HepG2 (cell line): ENCODE data around the gene CAMSAP1. TPM values are rescaled to one million over a fixed set of nuclear protein-coding genes. Genes with fewer than 3 reads are reported as not detected.

Experiments used
- ATAC-seq: fragments of 200-7000 bp; cut with Tn5 transposase; 3 replicates; pipeline ENCODE4 v1.9.1; 2020; ENCODE audit warnings: mild to moderate bottlenecking, moderate library complexity
- BruUV-seq: library from RNA; stranded (reverse); fragments of 400-500 nt; replicated peaks from 2 replicates; lab custom pipeline; 2021; lab: Mats Ljungman, UMichigan
- CTCF ChIA-PET: fragments of 300-600 bp; formaldehyde crosslinking; extraction: SDS; loops from one replicate; lab custom pipeline; 2021; ENCODE audit warnings: low total read pairs, inconsistent platforms, low intra/inter-chr PET ratio; lab: Yijun Ruan, JAX
- POLR2A ChIA-PET: fragments of 350-600 bp; sonication (Branson Sonifier 250); formaldehyde crosslinking; loops from one replicate; lab custom pipeline; 2020; ENCODE audit warnings: antibody characterized with exemption, inconsistent platforms; lab: Yijun Ruan, JAX
- DNase-seq: peaks from one replicate; pipeline ENCODE4 v3.0.0-alpha.2; 2015; ENCODE audit warnings: low spot score
- FAIRE-seq: peaks from 3 replicates; lab custom pipeline; 2011; peaks lifted over from hg19 to GRCh38; lab: Jason Lieb, UNC
- H2AFZ ChIP-seq: one replicate; pipeline ENCODE4 v1.6.1; 2011; ENCODE audit warnings: low read length, inconsistent platforms
- H3K27ac ChIP-seq: fragments of 300-600 bp; 3 replicates; pipeline ENCODE4 v1.8.0; 2011; ENCODE audit warnings: mixed run types, mild to moderate bottlenecking, mixed read lengths, low read length, inconsistent platforms; ENCODE audit not compliant: insufficient read depth; ENCODE audit errors: extremely low read length
- H3K27me3 ChIP-seq, 2 experiments: fragments of 200-600 bp in 1 of 2; 2 replicates in 1 of 2; 3 replicates in 1 of 2; pipeline versions ENCODE4 v1.6.0 to v1.8.0; 2011; ENCODE audit warnings: low read length in 2 of 2, mild to moderate bottlenecking in 2 of 2, moderate library complexity in 2 of 2, inconsistent platforms in 1 of 2; ENCODE audit not compliant: insufficient read depth in 2 of 2, control insufficient read depth in 1 of 2
- H3K36me3 ChIP-seq, 2 experiments: fragments of 200-600 bp in 1 of 2; replicated peaks in 1 of 2; 2 replicates in 1 of 2; 3 replicates in 1 of 2; pipeline versions ENCODE4 v1.5.1 to v1.8.0; 2011; ENCODE audit warnings: low read length in 2 of 2, inconsistent platforms in 1 of 2; ENCODE audit not compliant: insufficient read depth in 2 of 2, control insufficient read depth in 1 of 2
- H3K4me1 ChIP-seq: 2 replicates; pipeline ENCODE4 v1.5.1; 2012; ENCODE audit warnings: low read length, inconsistent platforms; ENCODE audit not compliant: insufficient read depth
- H3K4me2 ChIP-seq: 2 replicates; pipeline ENCODE4 v1.6.0; 2011; ENCODE audit warnings: low read depth, low read length, inconsistent platforms
- H3K4me3 ChIP-seq, 3 experiments: fragments of 200-600 bp in 1 of 3; sonication (generic), shearing (Covaris generic) in 1 of 3; replicated peaks in 1 of 3; 2 replicates each; pipeline ENCODE4 v1.5.1; 2011 to 2016; ENCODE audit warnings: low read length in 3 of 3, inconsistent platforms in 2 of 3, low read depth in 2 of 3, mild to moderate bottlenecking in 2 of 3, control low read depth in 1 of 3, mixed read lengths in 1 of 3; ENCODE audit not compliant: insufficient read depth in 1 of 3
- H3K79me2 ChIP-seq: one replicate; pipeline ENCODE4 v1.6.1; 2011; ENCODE audit warnings: low read length, inconsistent platforms; ENCODE audit not compliant: insufficient read depth
- H3K9ac ChIP-seq: 2 replicates; pipeline ENCODE4 v1.6.0; 2011; ENCODE audit warnings: mild to moderate bottlenecking, low read depth, low read length, inconsistent platforms; ENCODE audit not compliant: insufficient read depth
- H3K9me3 ChIP-seq: 2 replicates; pipeline ENCODE4 v1.5.1; 2012; ENCODE audit warnings: mild to moderate bottlenecking, low read length
- H4K20me1 ChIP-seq: 2 replicates; pipeline ENCODE4 v1.6.0; 2011; ENCODE audit warnings: inconsistent platforms, mild to moderate bottlenecking, low read length, moderate library complexity; ENCODE audit not compliant: insufficient read depth
- PHF21A ChIP-seq: sonication (generic); formaldehyde crosslinking; IDR thresholded peaks from 2 replicates; pipeline ENCODE4 v1.5.0; 2020; ENCODE audit warnings: mild to moderate bottlenecking, missing genetic modification reagents
- POLR2AphosphoS5 ChIP-seq: IDR thresholded peaks from 2 replicates; pipeline ENCODE4 v1.6.1; 2012; ENCODE audit warnings: low read depth, low read length
- REPIN1 ChIP-seq: sonication (generic); formaldehyde crosslinking; IDR thresholded peaks from 2 replicates; pipeline ENCODE4 v1.8.0; 2022; ENCODE audit warnings: missing genetic modification reagents, low read depth, mild to moderate bottlenecking, borderline replicate concordance
- TRIM22 ChIP-seq: fragments of 450-650 bp; IDR thresholded peaks from 2 replicates; pipeline ENCODE4 v1.6.1; 2017
- ZBTB34 ChIP-seq: sonication (generic); formaldehyde crosslinking; IDR thresholded peaks from 2 replicates; pipeline ENCODE4 v1.8.0; 2022; ENCODE audit warnings: mild to moderate bottlenecking, missing genetic modification reagents
- ZBTB37 ChIP-seq: sonication (generic); formaldehyde crosslinking; IDR thresholded peaks from 2 replicates; pipeline ENCODE4 v1.4.0; 2020; ENCODE audit warnings: mild to moderate bottlenecking, missing genetic modification reagents
- ZNF34 ChIP-seq: sonication (generic); formaldehyde crosslinking; IDR thresholded peaks from 2 replicates; pipeline ENCODE4 v1.4.0; 2020; ENCODE audit warnings: mild to moderate bottlenecking, missing genetic modification reagents, borderline replicate concordance
- ZNF431 ChIP-seq: sonication (generic); formaldehyde crosslinking; IDR thresholded peaks from 2 replicates; pipeline ENCODE4 v1.9.0; 2022; ENCODE audit warnings: missing genetic modification reagents, low read depth, mild to moderate bottlenecking, borderline replicate concordance
- WGBS: methylation state at CpG from one replicate; pipeline ENCODE4 v1.1.6; 2017; ENCODE audit warnings: low lambda C conversion rate; 5-methylcytosine and 5-hydroxymethylcytosine counted together
- in situ Hi-C: cut with HindIII; loops from 2 replicates; pipeline ENCODE4 v1.10.0; 2017; ENCODE audit warnings: low pct_unique_long_range_greater_than_20kb; ENCODE audit not compliant: extremely low pct_ligation_motif_present
- intact Hi-C: fragments of 100-400 bp; cut with micrococcal nuclease; formaldehyde crosslinking; loops from one replicate; pipeline ENCODE4 v1.10.0; 2022; ENCODE audit not compliant: unreplicated experiment
- polyA plus RNA-seq, 8 experiments: library from polyadenylated mRNA; depleted of rRNA in 3 of 8; stranded (reverse) in 7 of 8; unstranded in 1 of 8; fragments of >200 nt; fragmentation: Illumina TruSeq in 4 of 8; extraction: Trizol in 4 of 8; gene quantifications; 2 replicates each; pipeline versions ENCODE4 v1.2.1 to v1.2.3, GENCODE V29; 2011 to 2016; ENCODE audit warnings: low read depth in 4 of 8, missing spikeins in 1 of 8, mixed read lengths in 1 of 8; ENCODE audit not compliant: insufficient read depth in 1 of 8
- total RNA-seq, 5 experiments: library from RNA; depleted of rRNA; stranded (reverse); fragments of >200 nt; fragmentation: Illumina TruSeq; extraction: Trizol; gene quantifications; 2 replicates each; pipeline ENCODE4 v1.2.3, GENCODE V29; 2016; ENCODE audit warnings: low read depth in 1 of 5

CAMSAP1 gene
- total and polyA plus RNA-seq, 2 of the 13 experiments (the other 11 are each of a cell fraction or from before 2014, with no cell fraction given) = 3.8 to 12.4 TPM

- Histone ChIP-seq H3K36me3 (peaks cover 13 to 40% of the 10 kb centered on the region in 2 experiments; a peak in 4 of 5 replicates), H3K27ac (no peak overlapping the region), H4K20me1 (no peaks in the 10 kb centered on the region), H3K4me3 (no peak overlapping the region), H3K9ac (no peak overlapping the region), H3K4me1 (peaks cover 9% of the 10 kb centered on the region), H2AFZ (no peak overlapping the region), H3K4me2 (no peak overlapping the region), H3K27me3 (no peaks in the 10 kb centered on the region), H3K79me2 (no peaks in the 10 kb centered on the region), H3K9me3 (no peaks in the 10 kb centered on the region)
- in situ Hi-C loops = no loop called here
- ChIA-PET POLR2A (no interaction called here), CTCF (no interaction called here)
- WGBS = 97% methylated on average over 10 of the region's 10 CpGs
- FAIRE-seq = no peak
- intact Hi-C loops = no loop called here
- ATAC-seq = no peak
- BruUV-seq = no TSS peak
- DNase-seq = no peak
- TF ChIP-seq POLR2AphosphoS5 = no peak
- no peak for TF ChIP-seq ZNF431 (CRISPR knock-in tag)
- TF ChIP-seq ZBTB34 (CRISPR knock-in tag) = no peak
- TF ChIP-seq REPIN1 (CRISPR knock-in tag) = no peak
- no peak for TF ChIP-seq ZNF34 (CRISPR knock-in tag)
- TF ChIP-seq TRIM22 = no peak
- no peak for TF ChIP-seq PHF21A (CRISPR knock-in tag)
- no peak for TF ChIP-seq ZBTB37 (CRISPR knock-in tag)
Observed at GRCh38 chr9:135809166-135809565, 98.2 kb downstream of the CAMSAP1 start.
